ENCODE data around the gene ATP1B4.
"Not testable (repeated sequence)": the region's sequence is repeated elsewhere in the genome, so short reads cannot be mapped to it uniquely, and the experiment has no call there.

Gene ATP1B4

GRCh38 chrX:120361764-120362305 lies at the start of gene ATP1B4:
ATP1B4 (plus strand) TSS chrX:120362089; CDS start chrX:120362169, 80 bp downstream.
- no peaks in the 10 kb centered on the region for H3K27me3 Mint-ChIP-seq
- H3K4me3 Mint-ChIP-seq: no peak within 1 kb of the TSS
- no peaks in the 10 kb centered on the region for H3K36me3 Mint-ChIP-seq
- no peak within 1 kb of the TSS for H3K27ac Mint-ChIP-seq
- no peaks in the 10 kb centered on the region for H3K9me3 Mint-ChIP-seq
- no peaks in the 10 kb centered on the region for H3K4me1 Mint-ChIP-seq
- no peak for ATAC-seq

- H3K27me3 Mint-ChIP-seq: peaks cover 30% of the 10 kb centered on the region
- no peak for ATAC-seq
- no peaks in the 10 kb centered on the region for H3K9me3 Mint-ChIP-seq
- no peak overlapping the region for H3K27ac Mint-ChIP-seq
- H3K36me3 Mint-ChIP-seq: no peaks in the 10 kb centered on the region
- H3K4me3 Mint-ChIP-seq: no peak overlapping the region
- H3K4me1 Mint-ChIP-seq: peaks cover 6% of the 10 kb centered on the region
Measured at GRCh38 chrX:120315776-120316175, 46.1 kb upstream of the ATP1B4 start.

GRCh38 chrX:120316587-120317283 lies 45.2 kb upstream of the ATP1B4 start:
- ATAC-seq: no peak
- H3K4me1 Mint-ChIP-seq: peaks cover 6% of the 10 kb centered on the region
- no peak overlapping the region for H3K27ac Mint-ChIP-seq
- peaks cover 20% of the 10 kb centered on the region for H3K27me3 Mint-ChIP-seq
- H3K36me3 Mint-ChIP-seq: no peaks in the 10 kb centered on the region
- no peaks in the 10 kb centered on the region for H3K9me3 Mint-ChIP-seq
- H3K4me3 Mint-ChIP-seq: no peak overlapping the region

- Mint-ChIP-seq H3K27ac (no peak overlapping the region), H3K36me3 (no peaks in the 10 kb centered on the region), H3K4me3 (no peak overlapping the region), H3K4me1 (peaks cover 6% of the 10 kb centered on the region), H3K9me3 (no peaks in the 10 kb centered on the region), H3K27me3 (peaks cover 5% of the 10 kb centered on the region)
- ATAC-seq: no peak
Measured at GRCh38 chrX:120318411-120318810, 43.5 kb upstream of the ATP1B4 start.

- H3K4me1 Mint-ChIP-seq: peaks cover 6% of the 10 kb centered on the region
- H3K9me3 Mint-ChIP-seq: no peaks in the 10 kb centered on the region
- no peak for ATAC-seq
- H3K27ac Mint-ChIP-seq: no peak overlapping the region
- no peak overlapping the region for H3K4me3 Mint-ChIP-seq
- H3K27me3 Mint-ChIP-seq: no peaks in the 10 kb centered on the region
- no peaks in the 10 kb centered on the region for H3K36me3 Mint-ChIP-seq
Measured at GRCh38 chrX:120321520-120322281, 40.2 kb upstream of the ATP1B4 start.

GRCh38 chrX:120331116-120331515 lies 30.8 kb upstream of the ATP1B4 start:
- no peaks in the 10 kb centered on the region for H3K27me3 Mint-ChIP-seq
- ATAC-seq: no peak
- H3K4me3 Mint-ChIP-seq: no peak overlapping the region
- H3K36me3 Mint-ChIP-seq: no peaks in the 10 kb centered on the region
- H3K27ac Mint-ChIP-seq: no peak overlapping the region
- peaks cover 3% of the 10 kb centered on the region for H3K9me3 Mint-ChIP-seq
- no peaks in the 10 kb centered on the region for H3K4me1 Mint-ChIP-seq

GRCh38 chrX:120332394-120332793 lies 29.5 kb upstream of the ATP1B4 start:
- Mint-ChIP-seq H3K9me3 (peaks cover 5% of the 10 kb centered on the region), H3K27ac (no peak overlapping the region), H3K4me1 (no peaks in the 10 kb centered on the region)

GRCh38 chrX:120334151-120334550 lies 27.7 kb upstream of the ATP1B4 start:
- no peak overlapping the region for H3K27ac Mint-ChIP-seq
- H3K36me3 Mint-ChIP-seq: no peaks in the 10 kb centered on the region
- no peaks in the 10 kb centered on the region for H3K4me1 Mint-ChIP-seq
- H3K27me3 Mint-ChIP-seq: no peaks in the 10 kb centered on the region
- ATAC-seq: no peak
- peaks cover 5% of the 10 kb centered on the region for H3K9me3 Mint-ChIP-seq
- no peak overlapping the region for H3K4me3 Mint-ChIP-seq

More at GRCh38 chrX:120332394-120332793, 29.5 kb upstream of the ATP1B4 start:
- Mint-ChIP-seq H3K27me3 (no peaks in the 10 kb centered on the region), H3K4me3 (no peak overlapping the region), H3K36me3 (no peaks in the 10 kb centered on the region)
- ATAC-seq: no peak

GRCh38 chrX:120334603-120335002 lies 27.3 kb upstream of the ATP1B4 start:
- ATAC-seq: no peak
- Mint-ChIP-seq H3K4me1 (no peaks in the 10 kb centered on the region), H3K36me3 (no peaks in the 10 kb centered on the region), H3K27me3 (no peaks in the 10 kb centered on the region), H3K4me3 (no peak overlapping the region), H3K27ac (no peak overlapping the region), H3K9me3 (peaks cover 5% of the 10 kb centered on the region)

- Mint-ChIP-seq H3K27me3 (no peaks in the 10 kb centered on the region), H3K4me3 (no peak overlapping the region), H3K36me3 (no peaks in the 10 kb centered on the region), H3K9me3 (peaks cover 5% of the 10 kb centered on the region), H3K4me1 (no peaks in the 10 kb centered on the region), H3K27ac (no peak overlapping the region)
- ATAC-seq: no peak
Measured at GRCh38 chrX:120335289-120335688, 26.6 kb upstream of the ATP1B4 start.

GRCh38 chrX:120336899-120337298 lies 25.0 kb upstream of the ATP1B4 start:
- Mint-ChIP-seq H3K27me3 (peaks cover 10% of the 10 kb centered on the region), H3K4me3 (no peak overlapping the region), H3K27ac (no peak overlapping the region), H3K9me3 (peaks cover 8% of the 10 kb centered on the region), H3K4me1 (no peaks in the 10 kb centered on the region), H3K36me3 (no peaks in the 10 kb centered on the region)
- ATAC-seq: no peak

- H3K4me3 Mint-ChIP-seq: not testable (repeated sequence)
Measured at GRCh38 chrX:120344566-120344965, 17.3 kb upstream of the ATP1B4 start.

GRCh38 chrX:120350450-120351138 lies 11.3 kb upstream of the ATP1B4 start:
- no peaks in the 10 kb centered on the region for H3K27me3 Mint-ChIP-seq
- H3K36me3 Mint-ChIP-seq: no peaks in the 10 kb centered on the region
- no peak overlapping the region for H3K27ac Mint-ChIP-seq
- H3K9me3 Mint-ChIP-seq: no peaks in the 10 kb centered on the region
- no peak overlapping the region for H3K4me3 Mint-ChIP-seq
- no peak for ATAC-seq
- no peaks in the 10 kb centered on the region for H3K4me1 Mint-ChIP-seq

More at GRCh38 chrX:120344566-120344965, 17.3 kb upstream of the ATP1B4 start:
- H3K27ac Mint-ChIP-seq, H3K4me1 Mint-ChIP-seq, H3K36me3 Mint-ChIP-seq, ATAC-seq, H3K27me3 Mint-ChIP-seq, H3K9me3 Mint-ChIP-seq: not testable (repeated sequence)

GRCh38 chrX:120356084-120356483 lies 5.8 kb upstream of the ATP1B4 start:
- Mint-ChIP-seq H3K4me1 (no peaks in the 10 kb centered on the region), H3K27ac (no peak overlapping the region), H3K4me3 (no peak overlapping the region), H3K27me3 (no peaks in the 10 kb centered on the region), H3K36me3 (no peaks in the 10 kb centered on the region), H3K9me3 (no peaks in the 10 kb centered on the region)
- ATAC-seq: no peak

GRCh38 chrX:120357186-120357585 lies 4.7 kb upstream of the ATP1B4 start:
- Mint-ChIP-seq H3K4me3 (no peak overlapping the region), H3K4me1 (no peaks in the 10 kb centered on the region), H3K9me3 (no peaks in the 10 kb centered on the region), H3K27me3 (no peaks in the 10 kb centered on the region), H3K27ac (no peak overlapping the region), H3K36me3 (no peaks in the 10 kb centered on the region)
- ATAC-seq: no peak
